Muscle of leg (tissue), 11 donors: ENCODE data around the gene USP26. TPM values are rescaled to one million over a fixed set of nuclear protein-coding genes. Genes with fewer than 3 reads are reported as not detected.
"Not testable (repeated sequence)": the region's sequence is repeated elsewhere in the genome, so short reads cannot be mapped to it uniquely, and the experiment has no call there.

Experiments
- DNase-seq: peaks from one replicate; pipeline ENCODE4 v3.0.0; 2013
- H3K27ac ChIP-seq: one replicate; pipeline ENCODE4 v1.5.1; 2013; ENCODE audit warnings: mild to moderate bottlenecking, low read length, control low read depth
- H3K27me3 ChIP-seq: one replicate; pipeline ENCODE4 v1.6.1; 2013; ENCODE audit warnings: low read length; ENCODE audit not compliant: control insufficient read depth, insufficient read depth
- H3K36me3 ChIP-seq: one replicate; pipeline ENCODE4 v1.6.1; 2013; ENCODE audit warnings: low read length; ENCODE audit not compliant: control insufficient read depth, insufficient read depth
- H3K4me1 ChIP-seq: one replicate; pipeline ENCODE4 v1.6.1; 2013; ENCODE audit warnings: low read length; ENCODE audit not compliant: control insufficient read depth, insufficient read depth
- H3K4me3 ChIP-seq: one replicate; pipeline ENCODE4 v1.5.1; 2013; ENCODE audit warnings: low read length, control low read depth
- H3K9me3 ChIP-seq: replicated peaks from 2 replicates; pipeline ENCODE4 v1.6.1; 2013; ENCODE audit warnings: low read depth, low read length; ENCODE audit not compliant: control insufficient read depth
- WGBS: methylation state at CpG from one replicate; pipeline ENCODE4 v1.1.5; 2013; ENCODE audit warnings: missing lambda C conversion rate; ENCODE audit not compliant: insufficient coverage; 5-methylcytosine and 5-hydroxymethylcytosine counted together
- polyA plus RNA-seq, 8 donors: library from polyadenylated mRNA; unstranded; fragments of 120-200 nt; gene quantifications; one replicate each; pipeline versions ENCODE4 v1.2.1 to v1.2.3, GENCODE V29; 2013; ENCODE audit warnings: inconsistent platforms in 1 of 8, low replicate concordance in 1 of 8; ENCODE audit not compliant: insufficient read length in 8 of 8, insufficient read depth in 1 of 8
- total RNA-seq: library from RNA; stranded (reverse); fragments of 120-200 nt; gene quantifications from one replicate; pipeline ENCODE4 v1.2.4, GENCODE V29; 2013

The USP26 gene
- total and polyA plus RNA-seq, 9 donors, result not detected

DNA sequence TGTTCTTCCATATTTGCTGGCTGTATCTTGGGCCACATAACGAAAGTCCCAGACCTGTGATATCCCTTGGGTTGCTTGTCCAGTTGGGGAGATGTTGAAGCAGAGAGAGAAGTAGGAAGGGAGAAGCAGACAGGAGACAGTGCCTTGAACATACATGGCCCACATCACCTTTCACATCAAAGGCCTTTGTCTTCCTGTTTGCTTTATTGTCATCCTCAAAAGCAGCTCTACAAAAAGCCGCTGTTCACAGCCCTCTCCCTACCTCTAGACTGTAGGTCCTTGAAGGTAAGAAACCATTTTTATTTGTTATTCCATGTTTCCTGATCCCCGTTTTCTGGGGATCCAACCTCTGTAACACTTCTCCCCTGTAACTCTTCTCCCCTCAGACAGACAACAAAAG is 14.9 kb downstream of the USP26 start:
- Histone ChIP-seq H3K4me3 (no peak overlapping the region), H3K4me1 (no peaks in the 10 kb centered on the region), H3K9me3 (no peaks in the 10 kb centered on the region), H3K36me3 (no peaks in the 10 kb centered on the region), H3K27me3 (peaks cover 4% of the 10 kb centered on the region), H3K27ac (no peak overlapping the region)
- no peak for DNase-seq
- WGBS, result 75% methylated on average over 2 of the region's 3 CpGs

- not testable (repeated sequence) for H3K27ac ChIP-seq, H3K27me3 ChIP-seq, H3K36me3 ChIP-seq, DNase-seq, H3K4me3 ChIP-seq, H3K9me3 ChIP-seq, H3K4me1 ChIP-seq
- 85% methylated on average over 3 of the region's 4 CpGs for WGBS
These were observed 19.1 kb downstream of the USP26 start for GRCh38 chrX:133077856-133078255.

- no peak overlapping the region for H3K27ac ChIP-seq
- no peaks in the 10 kb centered on the region for H3K36me3 ChIP-seq
- no peak overlapping the region for H3K4me3 ChIP-seq
- H3K27me3 ChIP-seq, result peaks cover 3% of the 10 kb centered on the region
- no peaks in the 10 kb centered on the region for H3K4me1 ChIP-seq
- H3K9me3 ChIP-seq, result no peaks in the 10 kb centered on the region
- DNase-seq, result no peak
These were observed 24.3 kb downstream of the USP26 start for GRCh38 chrX:133072566-133072965.

DNA sequence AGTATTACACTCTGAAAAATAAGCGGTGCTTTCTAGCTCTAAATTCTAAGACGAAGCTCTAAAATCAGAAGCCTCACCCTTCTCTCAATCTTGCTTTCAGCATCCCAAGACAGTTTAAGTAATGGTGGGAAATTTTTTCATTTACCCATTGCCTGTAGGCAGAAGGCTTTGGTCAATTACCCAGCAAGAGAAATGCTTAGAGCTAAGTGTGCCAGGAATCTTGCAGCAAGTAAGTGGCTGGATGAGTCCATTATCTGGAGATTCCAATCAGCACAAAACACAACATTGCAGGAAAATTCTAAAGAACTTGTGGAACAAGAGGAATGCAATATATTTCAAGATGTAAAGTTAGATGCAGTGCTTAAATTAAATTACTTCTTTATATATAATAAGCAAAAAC is 28.4 kb downstream of the USP26 start:
- Histone ChIP-seq H3K36me3 (no peaks in the 10 kb centered on the region), H3K27me3 (no peaks in the 10 kb centered on the region), H3K27ac (no peak overlapping the region), H3K4me3 (no peak overlapping the region), H3K9me3 (no peaks in the 10 kb centered on the region), H3K4me1 (no peaks in the 10 kb centered on the region)
- WGBS, result no CpG with 5 or more reads among the region's 2 CpGs
- DNase-seq, result no peak

DNA sequence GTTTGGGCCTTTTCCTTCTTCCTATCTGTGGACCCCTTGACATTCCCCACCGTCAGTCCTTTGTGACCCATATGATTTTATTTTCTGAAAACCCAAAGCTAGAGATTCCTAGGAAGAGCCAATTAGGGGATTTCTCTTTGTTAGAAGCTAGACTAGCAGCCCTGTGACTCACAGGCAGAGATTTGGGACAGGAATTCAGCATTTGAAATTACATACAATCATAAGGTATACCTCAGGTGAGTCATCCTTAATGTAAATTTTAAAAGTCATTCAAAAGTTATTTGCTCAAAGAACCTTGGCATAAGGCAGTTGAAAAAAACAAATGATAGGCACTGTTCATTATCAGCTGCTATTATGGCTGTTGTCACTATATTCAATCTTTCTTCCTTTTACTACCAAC is 40.6 kb downstream of the USP26 start:
- DNase-seq, result no peak
- H3K9me3 ChIP-seq, result no peaks in the 10 kb centered on the region
- no peaks in the 10 kb centered on the region for H3K4me1 ChIP-seq
- H3K27ac ChIP-seq, result no peak overlapping the region
- H3K27me3 ChIP-seq, result peaks cover 3% of the 10 kb centered on the region
- no CpG with 5 or more reads among the region's 1 CpG for WGBS
- H3K4me3 ChIP-seq, result no peak overlapping the region
- no peaks in the 10 kb centered on the region for H3K36me3 ChIP-seq

- H3K27me3 ChIP-seq, result peaks cover 3% of the 10 kb centered on the region
- no peak for DNase-seq
These were observed 42.0 kb downstream of the USP26 start for GRCh38 chrX:133054761-133055405.

GRCh38 chrX:133053861-133054598 is 42.9 kb downstream of the USP26 start:
- Histone ChIP-seq H3K27me3 (peaks cover 3% of the 10 kb centered on the region), H3K9me3 (no peaks in the 10 kb centered on the region), H3K27ac (no peak overlapping the region), H3K36me3 (no peaks in the 10 kb centered on the region), H3K4me1 (no peaks in the 10 kb centered on the region), H3K4me3 (no peak overlapping the region)
- WGBS, result no CpG with 5 or more reads among the region's 3 CpGs
- DNase-seq, result no peak

More at GRCh38 chrX:133054761-133055405, 42.0 kb downstream of the USP26 start:
- Histone ChIP-seq H3K27ac (no peak overlapping the region), H3K4me3 (no peak overlapping the region), H3K36me3 (no peaks in the 10 kb centered on the region), H3K9me3 (no peaks in the 10 kb centered on the region), H3K4me1 (no peaks in the 10 kb centered on the region)

GRCh38 chrX:133048751-133049150 is 48.2 kb downstream of the USP26 start:
- DNase-seq, result no peak
- no peaks in the 10 kb centered on the region for H3K4me1 ChIP-seq
- no peaks in the 10 kb centered on the region for H3K36me3 ChIP-seq
- peaks cover 5% of the 10 kb centered on the region for H3K27me3 ChIP-seq
- 90% methylated on average over 3 of the region's 5 CpGs for WGBS
- no peak overlapping the region for H3K27ac ChIP-seq
- no peak overlapping the region for H3K4me3 ChIP-seq
- H3K9me3 ChIP-seq, result no peaks in the 10 kb centered on the region

DNA sequence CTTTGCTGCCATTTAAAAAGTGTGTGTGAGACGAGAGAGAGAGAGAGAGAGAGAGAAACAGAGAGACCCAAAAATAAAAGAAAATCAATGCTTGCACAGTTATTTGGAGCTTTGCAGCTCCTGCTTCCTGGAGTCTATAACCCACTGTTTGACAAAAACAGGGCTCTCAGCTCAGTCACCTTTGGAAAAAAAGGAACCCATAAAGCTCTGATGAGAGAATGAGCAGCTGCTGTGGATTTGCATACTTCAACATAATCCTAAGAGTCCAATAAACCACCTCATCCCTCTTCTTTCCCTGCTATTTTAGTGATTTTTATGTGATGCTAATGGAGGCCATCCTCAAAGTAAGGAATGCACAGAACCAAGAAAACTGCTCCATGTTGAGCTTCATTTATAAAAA is 50.3 kb downstream of the USP26 start:
- H3K9me3 ChIP-seq, result no peaks in the 10 kb centered on the region
- no peaks in the 10 kb centered on the region for H3K4me1 ChIP-seq
- DNase-seq, result no peak
- H3K27ac ChIP-seq, result no peak overlapping the region
- peaks cover 7% of the 10 kb centered on the region for H3K27me3 ChIP-seq
- WGBS, result no CpG with 5 or more reads among the region's 1 CpG
- no peaks in the 10 kb centered on the region for H3K36me3 ChIP-seq
- no peak overlapping the region for H3K4me3 ChIP-seq

DNA sequence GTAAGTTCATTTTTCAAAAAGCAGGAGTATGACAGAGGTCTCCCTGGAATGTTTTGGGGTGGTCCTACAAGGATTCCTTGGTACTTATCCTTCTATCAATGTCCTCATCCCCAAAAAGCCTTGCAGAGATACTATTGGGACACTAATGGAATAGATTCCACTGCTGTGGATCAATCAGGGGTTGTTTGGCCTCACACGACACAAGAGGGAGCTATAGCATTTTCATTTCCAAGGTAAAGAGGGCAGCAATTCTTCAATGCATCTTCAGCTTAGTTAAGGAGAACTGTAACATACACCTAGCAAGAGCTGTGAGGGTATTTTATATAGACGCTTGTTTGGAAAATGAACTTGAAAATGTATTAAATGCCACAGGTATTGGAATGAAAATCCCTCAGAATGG is 50.9 kb downstream of the USP26 start:
- Histone ChIP-seq H3K9me3 (no peaks in the 10 kb centered on the region), H3K27ac (no peak overlapping the region), H3K27me3 (peaks cover 7% of the 10 kb centered on the region), H3K36me3 (no peaks in the 10 kb centered on the region), H3K4me3 (no peak overlapping the region), H3K4me1 (no peaks in the 10 kb centered on the region)
- WGBS, result no CpG with 5 or more reads among the region's 2 CpGs
- DNase-seq, result peak; percentile 15
